ENCODE results near the gene NFIC. TPM values are rescaled to one million over a fixed set of nuclear protein-coding genes. Genes with fewer than 3 reads are reported as not detected.

NFIC gene
- total and polyA plus RNA-seq, 10 of the 15 experiments (the other 5 are each of a cell fraction or from before 2014, with no cell fraction given): 0.71 to 53.5 (median 10.2) TPM

- Histone ChIP-seq H2AFZ (ENCODE audit: control insufficient read depth, low read depth, low read length) (no peak overlapping the region), H4K20me1 (ENCODE audit: control insufficient read depth, insufficient read depth) (no peaks in the 10 kb centered on the region), H3K36me3 (ENCODE audit: control insufficient read depth in 2 of 2, insufficient read depth in 2 of 2, low read length in 1 of 2) (no peaks in the 10 kb centered on the region), H3K4me2 (ENCODE audit: control insufficient read depth, insufficient read depth) (no peak overlapping the region), H3K9ac (ENCODE audit: control insufficient read depth, insufficient read depth, low read length) (no peak overlapping the region), H3K27ac (ENCODE audit: control insufficient read depth, insufficient read depth) (no peak overlapping the region), H3K4me3 (no peak overlapping the region), H3K27me3 (replicated peaks in 1 of 2; ENCODE audit: control insufficient read depth in 2 of 2, insufficient read depth in 2 of 2, low read length in 1 of 2) (peaks cover 0 to 2% of the 10 kb centered on the region in 2 experiments; a peak in 3 of 4 replicates), H3K79me2 (ENCODE audit: control insufficient read depth, insufficient read depth, low read length) (no peaks in the 10 kb centered on the region), H3K9me3 (replicated peaks; ENCODE audit: control insufficient read depth, insufficient read depth, low read length) (no peaks in the 10 kb centered on the region; the same call in 2 of the 3 replicates), H3K4me1 (ENCODE audit: control insufficient read depth, insufficient read depth, low read length) (no peaks in the 10 kb centered on the region)
- intact Hi-C loops (cut with micrococcal nuclease; ENCODE audit: unreplicated experiment): no loop called here
- no peak for ATAC-seq
- BruUV-seq (replicated peaks): no TSS peak
- no peak for FAIRE-seq
- in situ Hi-C loops (cut with MboI): no loop called here
- ChIA-PET SMC1A (ENCODE audit: uncharacterized antibody, unreplicated experiment) (no interaction called here), POLR2A (no interaction called here), CTCF (no interaction called here), RAD21 (ENCODE audit: unreplicated experiment) (no interaction called here)
- no peak for DNase-seq (ENCODE audit: low read depth, low spot score)
- TF ChIP-seq KAT2A (conservative IDR thresholded peaks at IDR 0.05; ENCODE audit: control insufficient read depth, low read depth, low read length): no peak
- TF ChIP-seq EGR1 (IDR thresholded peaks at IDR 0.05; ENCODE audit: borderline replicate concordance in 1 of 2, low read depth in 2 of 2, low read length in 2 of 2): 0 out of 3 replicates have a peak, but pooled peaks of 1 of the 2 experiments have one; percentile 11
These were observed 111.1 kb downstream of the NFIC start for GRCh38 chr19:3477506-3477905.

GRCh38 chr19:3477951-3478350 is 111.6 kb downstream of the NFIC start:
- 45% methylated on average over 2 of the region's 2 CpGs for WGBS (ENCODE audit: insufficient coverage, insufficient replicate concordance, low lambda C conversion rate, missing lambda C conversion rate)
- Histone ChIP-seq H3K79me2 (ENCODE audit: control insufficient read depth, insufficient read depth, low read length) (no peaks in the 10 kb centered on the region), H3K36me3 (ENCODE audit: control insufficient read depth in 2 of 2, insufficient read depth in 2 of 2, low read length in 1 of 2) (no peaks in the 10 kb centered on the region), H4K20me1 (ENCODE audit: control insufficient read depth, insufficient read depth) (no peaks in the 10 kb centered on the region), H3K4me2 (ENCODE audit: control insufficient read depth, insufficient read depth) (no peak overlapping the region), H3K4me1 (ENCODE audit: control insufficient read depth, insufficient read depth, low read length) (no peaks in the 10 kb centered on the region), H3K9ac (ENCODE audit: control insufficient read depth, insufficient read depth, low read length) (no peak overlapping the region), H3K27me3 (replicated peaks in 1 of 2; ENCODE audit: control insufficient read depth in 2 of 2, insufficient read depth in 2 of 2, low read length in 1 of 2) (peaks cover 0 to 2% of the 10 kb centered on the region in 2 experiments; a peak in 3 of 4 replicates), H3K9me3 (replicated peaks; ENCODE audit: control insufficient read depth, insufficient read depth, low read length) (no peaks in the 10 kb centered on the region; the same call in 2 of the 3 replicates), H2AFZ (ENCODE audit: control insufficient read depth, low read depth, low read length) (no peak overlapping the region), H3K4me3 (no peak overlapping the region), H3K27ac (ENCODE audit: control insufficient read depth, insufficient read depth) (no peak overlapping the region)
- no peak for DNase-seq (ENCODE audit: low read depth, low spot score)
- no TSS peak for BruUV-seq (replicated peaks)
- ChIA-PET RAD21 (ENCODE audit: unreplicated experiment) (no interaction called here), POLR2A (no interaction called here), CTCF (no interaction called here), SMC1A (ENCODE audit: uncharacterized antibody, unreplicated experiment) (no interaction called here)
- intact Hi-C loops (cut with micrococcal nuclease; ENCODE audit: unreplicated experiment): no loop called here
- FAIRE-seq: no peak
- TF ChIP-seq RB1 (IDR thresholded peaks at IDR 0.05; ENCODE audit: borderline replicate concordance): no peak
- in situ Hi-C loops (cut with MboI): no loop called here
- ATAC-seq: no peak
